GM21515 (cell line): ENCODE results near the gene AGAP1.

Experiments used
- ATAC-seq: cut with Tn5 transposase; IDR thresholded peaks from one replicate; pipeline ENCODE4 v1.9.1; 2021; ENCODE audit not compliant: unreplicated experiment

Gene AGAP1

DNA sequence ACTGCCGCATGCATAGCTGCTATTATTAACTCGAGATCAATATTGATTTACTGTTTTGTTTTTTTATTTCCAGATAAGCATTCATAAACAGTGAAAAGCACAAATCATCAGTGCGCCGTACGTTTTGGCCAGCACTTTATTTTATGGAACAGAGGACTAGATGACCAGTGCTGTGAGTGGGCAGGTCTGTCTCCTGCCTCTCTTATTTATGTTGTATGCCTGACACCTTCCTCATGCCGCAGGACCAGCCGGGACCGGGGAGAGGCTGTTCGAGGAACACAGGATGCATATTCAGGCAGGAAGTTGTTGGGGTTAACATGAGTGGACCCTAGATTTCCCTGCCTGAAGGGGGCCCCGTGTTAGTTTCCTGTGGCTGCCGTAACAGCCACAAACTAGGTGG is 72.6 kb downstream of the AGAP1 start:
- no peak for ATAC-seq

GRCh38 chr2:235566931-235567495 is 73.2 kb downstream of the AGAP1 start:
- no peak for ATAC-seq

- ATAC-seq, result no peak
Observed at GRCh38 chr2:235567842-235568241, 74.0 kb downstream of the AGAP1 start.

DNA sequence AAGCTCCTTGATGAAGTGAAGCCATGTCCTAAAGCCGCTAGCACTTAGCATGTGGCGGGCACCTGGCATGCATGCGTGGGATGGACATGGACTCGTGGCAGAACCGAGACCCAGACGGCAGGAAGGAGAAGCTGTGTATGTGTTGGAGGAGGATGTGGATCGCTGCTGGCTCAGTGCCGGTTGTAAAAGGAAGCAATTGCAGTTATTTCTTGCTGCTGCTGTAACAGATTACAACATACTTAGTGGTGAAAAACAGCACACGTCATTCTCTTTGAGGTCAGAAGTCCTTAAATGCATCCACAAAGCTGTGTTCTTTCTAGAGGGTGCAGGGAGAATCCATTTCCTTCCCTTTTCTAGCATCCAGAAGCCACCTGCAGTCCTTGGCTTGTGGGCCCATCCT is 74.6 kb downstream of the AGAP1 start:
- no peak for ATAC-seq

- no peak for ATAC-seq
Observed at GRCh38 chr2:235569837-235570236, 76.0 kb downstream of the AGAP1 start.

- no peak for ATAC-seq
Observed at GRCh38 chr2:235570256-235570655, 76.4 kb downstream of the AGAP1 start.

GRCh38 chr2:235570966-235571692 is 77.3 kb downstream of the AGAP1 start:
- no peak for ATAC-seq

GRCh38 chr2:235572592-235572991 is 78.7 kb downstream of the AGAP1 start:
- ATAC-seq, result no peak

DNA sequence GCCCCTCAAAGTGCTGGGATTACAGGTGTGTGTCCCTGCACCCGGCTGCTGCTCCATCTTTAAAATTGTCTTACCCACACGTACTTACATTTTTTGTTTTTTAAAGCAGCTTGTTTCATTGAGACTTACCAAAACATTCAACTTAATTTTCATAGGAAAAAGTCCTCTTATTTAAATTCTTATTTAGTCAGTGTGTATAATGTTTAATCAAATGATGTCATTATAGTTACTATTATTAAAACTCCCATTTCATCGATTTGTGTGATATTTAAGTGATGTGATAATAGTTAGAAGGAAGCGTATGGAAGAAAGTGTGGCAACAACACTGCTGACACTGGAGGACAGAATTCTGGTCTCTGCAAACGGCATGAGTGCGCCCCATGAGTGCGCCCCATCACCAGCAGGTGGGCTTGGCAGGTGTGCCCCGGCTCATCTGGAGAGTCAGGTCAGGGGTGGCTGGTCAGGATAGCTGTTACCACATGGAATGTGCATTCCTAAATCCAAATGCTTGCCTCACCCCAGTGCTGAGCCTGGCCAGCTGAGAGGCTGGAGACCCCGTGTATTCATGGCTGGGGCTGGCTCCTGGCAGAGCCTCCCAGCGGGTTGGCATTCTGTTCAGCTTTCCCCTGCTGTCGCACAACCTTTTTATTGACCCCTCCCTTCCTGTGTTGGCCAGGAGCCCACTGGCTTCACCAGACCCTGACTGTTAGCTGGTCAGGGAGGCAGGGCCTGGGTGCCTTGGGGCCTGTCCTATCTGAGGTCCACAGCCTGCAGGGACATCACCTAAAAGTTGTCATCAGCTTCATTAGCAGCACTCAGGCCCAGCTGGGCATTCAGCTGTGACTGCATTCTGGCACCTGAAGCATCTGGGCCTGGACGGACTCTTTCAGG is 79.7 kb downstream of the AGAP1 start:
- no peak for ATAC-seq

DNA sequence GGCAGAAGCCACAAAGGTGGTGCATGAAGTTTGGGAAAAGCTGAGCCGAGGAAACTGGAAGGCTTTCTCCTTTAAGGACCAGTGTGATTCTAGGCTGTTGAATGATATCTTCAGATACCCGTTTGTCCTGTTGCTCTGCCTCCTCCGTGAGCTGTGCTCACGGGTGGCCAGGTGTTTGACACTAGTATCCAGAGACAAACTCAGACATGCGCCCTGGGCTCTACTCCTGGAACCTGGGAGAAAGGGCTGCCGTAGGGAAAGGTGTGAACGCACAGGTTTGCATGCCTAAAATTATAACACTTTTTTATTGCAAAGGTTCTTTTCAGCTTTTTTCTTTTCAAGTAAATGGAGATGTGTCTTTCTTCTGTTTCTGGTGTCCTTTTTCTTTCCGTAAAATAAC is 81.6 kb downstream of the AGAP1 start:
- no peak for ATAC-seq

- no peak for ATAC-seq
Observed at GRCh38 chr2:235575904-235576303, 82.1 kb downstream of the AGAP1 start.

DNA sequence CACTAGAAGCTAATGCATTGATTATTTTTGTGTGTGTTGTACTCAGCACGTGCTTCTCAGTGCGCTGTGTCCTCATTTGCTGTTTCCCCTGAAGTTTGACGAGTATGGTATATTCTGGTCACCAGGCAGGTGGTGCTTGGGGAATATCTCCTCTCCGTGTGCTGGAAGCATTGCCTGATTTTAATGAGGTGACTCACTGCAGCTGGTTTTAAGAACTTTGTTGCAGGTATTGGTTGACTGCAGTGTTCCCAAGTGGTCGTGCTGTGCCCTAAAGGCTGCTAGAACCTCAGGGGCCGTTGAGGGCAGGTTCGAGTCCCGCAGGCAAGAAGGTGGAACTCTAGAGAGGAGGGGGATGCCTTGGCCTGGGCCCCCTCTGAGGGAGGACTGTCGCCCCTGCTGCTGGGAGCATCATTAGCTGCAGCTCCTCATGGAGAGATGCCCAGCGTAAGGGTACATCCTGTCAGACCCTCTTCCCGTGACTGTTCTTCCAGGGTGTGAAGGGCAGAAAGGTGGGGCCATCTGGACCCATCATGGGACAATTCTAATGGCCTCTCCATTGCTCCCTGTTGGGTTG is 82.6 kb downstream of the AGAP1 start:
- no peak for ATAC-seq

DNA sequence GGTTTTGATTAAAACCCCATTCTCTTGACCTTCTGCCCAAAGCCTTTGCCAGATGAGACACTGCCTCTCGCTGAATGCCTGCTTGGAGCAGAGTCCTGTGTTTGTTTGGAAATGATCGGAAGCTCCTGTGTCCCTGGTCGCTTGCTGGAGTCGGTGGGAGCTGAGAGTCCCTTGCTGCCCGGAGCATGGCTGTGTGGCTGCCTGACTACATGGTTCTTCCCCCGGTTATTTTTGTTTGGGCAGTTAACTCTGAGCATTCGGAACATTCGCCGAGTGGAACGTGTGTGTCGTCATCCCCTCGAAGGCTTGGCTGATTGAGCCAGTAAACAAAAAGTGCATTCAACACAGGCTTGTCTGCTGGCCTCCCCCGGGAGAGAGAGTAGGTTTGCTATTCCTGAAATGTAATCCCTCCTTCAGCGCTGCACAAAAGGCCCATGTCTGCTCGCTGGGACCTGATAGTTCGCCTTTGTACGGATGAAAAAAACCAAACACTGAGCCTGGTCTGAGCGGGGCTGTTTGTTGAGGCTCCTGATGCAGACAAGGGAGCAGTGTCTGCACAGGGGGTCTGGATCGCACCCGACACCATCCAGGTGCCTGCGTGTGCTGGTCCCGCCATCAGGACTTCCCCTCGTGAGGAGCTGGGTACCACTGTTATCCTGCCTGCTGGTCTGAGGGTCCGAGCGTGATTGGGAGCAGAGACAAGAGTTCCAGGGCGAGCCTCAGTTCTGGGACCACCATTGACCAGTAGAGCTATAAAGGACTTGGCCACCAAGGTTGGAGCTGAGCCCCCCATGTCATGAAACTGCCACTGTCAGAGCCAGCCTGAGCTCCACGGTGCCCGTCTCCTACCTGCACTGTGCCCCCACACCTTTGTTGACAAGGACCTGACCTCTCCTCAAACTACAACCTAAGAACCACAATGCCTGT is 83.8 kb downstream of the AGAP1 start:
- ATAC-seq, result no peak

GRCh38 chr2:235579128-235579527 is 85.3 kb downstream of the AGAP1 start:
- no peak for ATAC-seq

GRCh38 chr2:235580426-235581157 is 86.7 kb downstream of the AGAP1 start:
- ATAC-seq, result no peak

DNA sequence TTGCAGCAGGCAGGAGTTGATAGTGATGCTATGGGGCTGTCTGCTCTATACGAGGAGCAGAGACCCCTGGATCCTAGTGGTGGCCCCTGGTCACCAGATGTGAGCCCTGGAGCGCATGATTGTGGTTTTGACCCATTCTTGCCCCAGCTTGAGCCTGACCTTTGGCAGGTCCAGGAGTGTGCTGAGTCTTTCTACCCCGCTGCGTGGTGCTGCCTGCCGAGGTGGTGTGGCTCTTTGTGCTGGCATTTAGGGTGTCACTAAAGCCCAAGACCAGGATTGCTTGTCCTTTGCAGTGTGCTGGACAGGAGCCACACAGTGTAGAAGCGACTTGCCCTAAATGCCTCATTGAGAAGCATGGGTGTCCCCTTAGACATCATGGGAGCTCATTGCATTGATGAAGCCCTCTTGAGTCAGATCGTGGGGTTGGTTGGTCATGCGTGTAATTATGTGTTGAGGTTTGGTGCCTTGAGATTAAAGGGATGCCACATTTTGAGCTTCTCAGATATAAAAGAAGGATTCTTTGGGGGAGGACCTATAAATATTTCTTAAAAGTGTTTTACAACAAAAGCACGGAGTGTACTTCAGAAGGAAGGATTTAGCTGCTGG is 88.3 kb downstream of the AGAP1 start:
- no peak for ATAC-seq

DNA sequence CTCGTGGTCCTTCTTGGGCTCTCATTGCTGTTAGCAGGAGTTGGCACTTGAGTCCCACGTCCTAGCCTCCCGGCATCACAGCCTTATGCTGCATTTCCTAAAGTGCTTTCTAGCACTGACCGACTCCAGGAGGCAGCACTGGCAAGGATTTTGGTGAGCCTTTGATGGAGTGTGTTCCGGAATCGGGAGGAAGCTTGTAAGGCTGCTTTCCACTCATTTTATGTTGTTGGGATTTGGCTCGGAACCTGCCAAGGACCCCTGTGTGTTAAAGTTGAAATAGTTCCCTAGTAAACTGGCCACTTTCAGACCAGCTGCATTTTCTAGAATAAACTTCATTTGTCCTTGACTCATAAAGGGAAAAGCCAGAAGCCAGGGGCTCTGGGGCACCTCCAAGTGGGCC is 88.9 kb downstream of the AGAP1 start:
- ATAC-seq, result no peak

DNA sequence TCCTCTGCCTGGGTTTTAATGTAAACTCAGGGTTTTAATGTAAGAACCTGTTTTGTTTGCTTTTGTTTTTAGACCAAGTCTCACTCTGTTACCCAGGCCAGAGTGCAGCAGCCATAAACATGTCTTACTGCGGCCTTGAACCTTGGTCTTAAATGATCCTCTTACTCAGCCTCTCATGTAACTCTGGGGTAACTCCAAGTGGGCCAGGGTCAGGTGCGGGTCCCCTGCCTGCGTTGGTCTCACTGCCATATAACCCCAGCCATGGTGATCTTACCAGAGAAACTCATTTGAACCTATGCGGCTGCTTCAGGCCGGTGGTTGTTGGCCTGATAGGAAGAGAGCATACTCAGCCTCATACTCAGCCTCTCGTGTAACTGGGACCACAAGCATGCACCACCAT is 89.3 kb downstream of the AGAP1 start:
- ATAC-seq, result no peak

- ATAC-seq, result no peak
Observed at GRCh38 chr2:235583925-235584637, 90.2 kb downstream of the AGAP1 start.
